Prostate gland (tissue), 2 donors: ENCODE results near the gene LRRTM3. TPM values are rescaled to one million over a fixed set of nuclear protein-coding genes. Genes with fewer than 3 reads are reported as not detected.

Experiments used
- DNase-seq: peaks from one replicate; pipeline ENCODE4 v3.0.0-alpha.2; 2019; ENCODE audit warnings: low spot score
- H3K27ac ChIP-seq, 2 donors: fragments of 200-600 bp; sonication (generic); 2 replicates each; pipeline ENCODE4 v1.5.1; 2017 to 2019
- H3K27me3 ChIP-seq: fragments of 200-600 bp; sonication (generic); replicated peaks from 2 replicates; pipeline ENCODE4 v1.5.1; 2019; ENCODE audit not compliant: insufficient read depth
- H3K36me3 ChIP-seq, 2 donors: fragments of 200-600 bp; sonication (generic); 1 replicate in 1 of 2; 2 replicates in 1 of 2; pipeline versions ENCODE4 v1.5.1 to v1.8.1; 2017 to 2019
- H3K4me1 ChIP-seq: fragments of 200-600 bp; sonication (generic); replicated peaks from 2 replicates; pipeline ENCODE4 v1.5.1; 2019
- H3K4me3 ChIP-seq, 2 donors: fragments of 200-600 bp; sonication (generic); 2 replicates each; pipeline ENCODE4 v1.5.1; 2017 to 2019
- H3K9me3 ChIP-seq: fragments of 200-600 bp; sonication (generic); 2 replicates; pipeline ENCODE4 v1.5.1; 2017
- CTCF ChIP-seq, 4 experiments: fragments of 200-600 bp in 2 of 4; fragments of 450-650 bp in 2 of 4; sonication (generic) in 2 of 4; IDR thresholded peaks; 1 replicate in 3 of 4; 2 replicates in 1 of 4; pipeline ENCODE4 v1.5.1; 2016 to 2019; ENCODE audit warnings: antibody characterized with exemption in 4 of 4, mild to moderate bottlenecking in 2 of 4, moderate library complexity in 2 of 4
- POLR2A ChIP-seq: fragments of 450-650 bp; IDR thresholded peaks from one replicate; pipeline ENCODE4 v1.6.1; 2016; ENCODE audit warnings: antibody characterized with exemption, mild to moderate bottlenecking
- POLR2AphosphoS5 ChIP-seq: sonication (generic); formaldehyde crosslinking; IDR thresholded peaks from one replicate; pipeline ENCODE4 v1.6.1; 2017; ENCODE audit warnings: antibody characterized with exemption
- WGBS: methylation state at CpG from one replicate; pipeline ENCODE4 v1.1.5; 2018; 5-methylcytosine and 5-hydroxymethylcytosine counted together
- intact Hi-C: fragments of 100-400 bp; cut with DNase I; formaldehyde crosslinking; loops from one replicate; pipeline ENCODE4 v1.14.2; 2022
- total RNA-seq, 2 donors: library from RNA; depleted of rRNA; stranded (reverse); fragments of >200 nt; gene quantifications; one replicate each; pipeline ENCODE4 v1.1.0, GENCODE V29; 2016

LRRTM3 gene
- total RNA-seq, 2 donors from 2014 or later, result 0.14 to 2.3 TPM

- Histone ChIP-seq H3K27me3 (no peaks in the 10 kb centered on the region), H3K36me3 (no peaks in the 10 kb centered on the region), H3K27ac (no peak overlapping the region), H3K4me1 (no peaks in the 10 kb centered on the region), H3K4me3 (no peak overlapping the region), H3K9me3 (no peaks in the 10 kb centered on the region)
- TF ChIP-seq POLR2AphosphoS5 (no peak), POLR2A (no peak), CTCF (IDR thresholded peaks at IDR 0.05) (no peak)
- 47% methylated on average over 1 of the region's 1 CpG for WGBS
- no peak for DNase-seq
- intact Hi-C loops, result no loop called here
Measured at GRCh38 chr10:67005981-67006380, 80.1 kb downstream of the LRRTM3 start.

GRCh38 chr10:67011480-67011879 lies 85.6 kb downstream of the LRRTM3 start:
- H3K27me3 ChIP-seq, result no peaks in the 10 kb centered on the region
- no peak overlapping the region for H3K27ac ChIP-seq
- no peaks in the 10 kb centered on the region for H3K9me3 ChIP-seq
- H3K4me1 ChIP-seq, result no peaks in the 10 kb centered on the region
- no peak for DNase-seq
- WGBS, result 95% methylated on average over 1 of the region's 1 CpG
- intact Hi-C loops, result no loop called here
- TF ChIP-seq POLR2AphosphoS5, result no peak
- no peak for TF ChIP-seq POLR2A
- TF ChIP-seq CTCF (IDR thresholded peaks at IDR 0.05), result no peak
- H3K36me3 ChIP-seq, result no peaks in the 10 kb centered on the region
- no peak overlapping the region for H3K4me3 ChIP-seq

- no peaks in the 10 kb centered on the region for H3K36me3 ChIP-seq
- no peak for TF ChIP-seq POLR2AphosphoS5
- TF ChIP-seq POLR2A, result no peak
- no peak for TF ChIP-seq CTCF (IDR thresholded peaks at IDR 0.05)
- DNase-seq, result no peak
- H3K27me3 ChIP-seq, result no peaks in the 10 kb centered on the region
- 77% methylated on average over 3 of the region's 3 CpGs for WGBS
- intact Hi-C loops, result no loop called here
- no peak overlapping the region for H3K27ac ChIP-seq
- no peaks in the 10 kb centered on the region for H3K9me3 ChIP-seq
- H3K4me1 ChIP-seq, result no peaks in the 10 kb centered on the region
- H3K4me3 ChIP-seq, result no peak overlapping the region
Measured at GRCh38 chr10:67011981-67012380, 86.1 kb downstream of the LRRTM3 start.

- H3K27me3 ChIP-seq, result no peaks in the 10 kb centered on the region
- 49% methylated on average over 1 of the region's 1 CpG for WGBS
- DNase-seq, result no peak
- no peak for TF ChIP-seq POLR2A
- TF ChIP-seq POLR2AphosphoS5, result no peak
- no peak for TF ChIP-seq CTCF (IDR thresholded peaks at IDR 0.05)
- H3K4me1 ChIP-seq, result no peaks in the 10 kb centered on the region
- intact Hi-C loops, result no loop called here
- no peak overlapping the region for H3K27ac ChIP-seq
- H3K9me3 ChIP-seq, result no peaks in the 10 kb centered on the region
- H3K36me3 ChIP-seq, result no peaks in the 10 kb centered on the region
- no peak overlapping the region for H3K4me3 ChIP-seq
Measured at GRCh38 chr10:67015225-67015624, 89.4 kb downstream of the LRRTM3 start.

- DNase-seq, result no peak
- Histone ChIP-seq H3K4me3 (no peak overlapping the region), H3K4me1 (no peaks in the 10 kb centered on the region), H3K27ac (no peak overlapping the region), H3K27me3 (no peaks in the 10 kb centered on the region), H3K9me3 (no peaks in the 10 kb centered on the region), H3K36me3 (no peaks in the 10 kb centered on the region)
- intact Hi-C loops, result no loop called here
- 65% methylated on average over 2 of the region's 2 CpGs for WGBS
- TF ChIP-seq CTCF (IDR thresholded peaks at IDR 0.05), result no peak
- TF ChIP-seq POLR2A, result no peak
- TF ChIP-seq POLR2AphosphoS5, result no peak
Measured at GRCh38 chr10:67017218-67017617, 91.4 kb downstream of the LRRTM3 start.
